ENCODE results near the gene UNC13D.
"Not testable (repeated sequence)": the region's sequence is repeated elsewhere in the genome, so short reads cannot be mapped to it uniquely, and the experiment has no call there.

UNC13D gene

GRCh38 chr17:75813081-75814020 lies 30.9 kb downstream of the UNC13D start:
- no peak for TF ChIP-seq CTCF (IDR thresholded peaks at IDR 0.05; ENCODE audit: low read depth, low read length)

GRCh38 chr17:75812096-75813013 lies 31.8 kb downstream of the UNC13D start:
- DNase-seq (ENCODE audit: low read depth, low spot score) = no peak
- in situ Hi-C loops (cut with HindIII; ENCODE audit: low sequenced_read_pairs) = no loop called here
- no peak overlapping the region for H3K4me3 ChIP-seq (ENCODE audit: low read depth, low read length)
- TF ChIP-seq CTCF (IDR thresholded peaks at IDR 0.05; ENCODE audit: low read depth, low read length) = no peak

More at GRCh38 chr17:75813081-75814020, 30.9 kb downstream of the UNC13D start:
- in situ Hi-C loops (cut with HindIII; ENCODE audit: low sequenced_read_pairs) = no loop called here
- H3K4me3 ChIP-seq (ENCODE audit: low read depth, low read length) = no peak overlapping the region
- DNase-seq (ENCODE audit: low read depth, low spot score) = no peak

- no peak for TF ChIP-seq CTCF (IDR thresholded peaks at IDR 0.05; ENCODE audit: low read depth, low read length)
- no peak for DNase-seq (ENCODE audit: low read depth, low spot score)
- in situ Hi-C loops (cut with HindIII; ENCODE audit: low sequenced_read_pairs) = no loop called here
- H3K4me3 ChIP-seq (ENCODE audit: low read depth, low read length) = no peak overlapping the region
These were observed 33.0 kb downstream of the UNC13D start for GRCh38 chr17:75811174-75811573.

- H3K4me3 ChIP-seq (ENCODE audit: low read depth, low read length); in situ Hi-C loops (cut with HindIII; ENCODE audit: low sequenced_read_pairs); DNase-seq (ENCODE audit: low read depth, low spot score): not testable (repeated sequence)
These were observed 33.4 kb downstream of the UNC13D start for GRCh38 chr17:75810756-75811155.

GRCh38 chr17:75810216-75810615 lies 34.0 kb downstream of the UNC13D start:
- DNase-seq (ENCODE audit: low read depth, low spot score) = no peak
- in situ Hi-C loops (cut with HindIII; ENCODE audit: low sequenced_read_pairs) = no loop called here
- TF ChIP-seq CTCF (IDR thresholded peaks at IDR 0.05; ENCODE audit: low read depth, low read length) = no peak
- no peak overlapping the region for H3K4me3 ChIP-seq (ENCODE audit: low read depth, low read length)

GRCh38 chr17:75809631-75810111 lies 34.5 kb downstream of the UNC13D start:
- no peak for TF ChIP-seq CTCF (IDR thresholded peaks at IDR 0.05; ENCODE audit: low read depth, low read length)
- in situ Hi-C loops (cut with HindIII; ENCODE audit: low sequenced_read_pairs) = no loop called here
- no peak for DNase-seq (ENCODE audit: low read depth, low spot score)
- H3K4me3 ChIP-seq (ENCODE audit: low read depth, low read length) = no peak overlapping the region

Measured in astrocyte of the spinal cord (primary cell).